HG03066 (cell line): ENCODE results near the gene WDR54.

Experiments
- ATAC-seq: cut with Tn5 transposase; IDR thresholded peaks from one replicate; pipeline ENCODE4 v1.9.1; 2021; ENCODE audit warnings: low read depth; ENCODE audit not compliant: unreplicated experiment

The WDR54 gene

DNA sequence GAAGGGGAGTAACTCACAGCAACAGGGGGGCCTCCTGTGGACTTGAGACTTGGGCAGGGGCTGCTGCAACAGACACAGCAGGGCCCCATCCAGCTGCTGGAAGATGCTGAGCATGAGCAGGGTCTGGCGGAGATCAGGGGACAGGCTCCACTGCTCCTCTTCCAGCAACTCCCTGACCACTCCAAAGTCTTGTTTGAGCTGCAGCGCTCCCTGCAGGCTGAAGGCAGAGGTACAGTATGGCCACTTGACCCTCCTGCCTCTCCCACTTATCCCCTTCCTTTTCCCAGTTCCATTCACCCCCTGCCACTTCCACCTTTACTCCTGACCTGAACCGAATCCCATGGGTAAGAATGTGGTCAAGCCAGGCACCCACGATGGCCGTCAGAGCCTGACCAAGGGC, 53.4 kb downstream of the WDR54 start:
- ATAC-seq = no peak
